Measurements from ENCODE around the gene NIPAL1.
"Not testable (repeated sequence)": the region's sequence is repeated elsewhere in the genome, so short reads cannot be mapped to it uniquely, and the experiment has no call there.

DNA sequence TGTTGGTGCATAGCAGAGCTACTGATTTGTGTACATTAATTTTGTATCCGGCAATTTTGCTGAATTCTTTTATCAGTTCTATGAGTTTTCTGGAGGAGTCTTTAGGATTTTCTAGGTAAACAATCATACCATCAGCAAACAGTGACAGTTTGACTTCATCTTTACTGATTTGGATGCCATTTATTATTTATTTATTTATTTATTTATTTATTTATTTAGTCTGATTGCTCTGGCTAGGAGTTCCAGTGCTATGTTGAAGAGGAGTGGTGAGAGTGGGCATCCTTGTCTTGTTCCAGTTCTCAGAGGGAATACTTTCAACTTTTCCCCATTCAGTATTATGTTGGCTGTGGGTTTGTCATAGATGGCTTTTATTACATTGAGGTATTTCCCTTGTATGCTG lies 24.1 kb upstream of the NIPAL1 start:
- TF ChIP-seq, protein P1, sequence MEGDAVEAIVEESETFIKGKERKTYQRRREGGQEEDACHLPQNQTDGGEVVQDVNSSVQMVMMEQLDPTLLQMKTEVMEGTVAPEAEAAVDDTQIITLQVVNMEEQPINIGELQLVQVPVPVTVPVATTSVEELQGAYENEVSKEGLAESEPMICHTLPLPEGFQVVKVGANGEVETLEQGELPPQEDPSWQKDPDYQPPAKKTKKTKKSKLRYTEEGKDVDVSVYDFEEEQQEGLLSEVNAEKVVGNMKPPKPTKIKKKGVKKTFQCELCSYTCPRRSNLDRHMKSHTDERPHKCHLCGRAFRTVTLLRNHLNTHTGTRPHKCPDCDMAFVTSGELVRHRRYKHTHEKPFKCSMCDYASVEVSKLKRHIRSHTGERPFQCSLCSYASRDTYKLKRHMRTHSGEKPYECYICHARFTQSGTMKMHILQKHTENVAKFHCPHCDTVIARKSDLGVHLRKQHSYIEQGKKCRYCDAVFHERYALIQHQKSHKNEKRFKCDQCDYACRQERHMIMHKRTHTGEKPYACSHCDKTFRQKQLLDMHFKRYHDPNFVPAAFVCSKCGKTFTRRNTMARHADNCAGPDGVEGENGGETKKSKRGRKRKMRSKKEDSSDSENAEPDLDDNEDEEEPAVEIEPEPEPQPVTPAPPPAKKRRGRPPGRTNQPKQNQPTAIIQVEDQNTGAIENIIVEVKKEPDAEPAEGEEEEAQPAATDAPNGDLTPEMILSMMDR (conservative IDR thresholded peaks at IDR 0.05; ENCODE audit: low read length) = not testable (repeated sequence)
- not testable (repeated sequence) for TF ChIP-seq EZH2phosphoT487 (IDR thresholded peaks at IDR 0.05; ENCODE audit: borderline replicate concordance)

Measured in Loucy (cell line).